DOHH2 (cell line): ENCODE measurements around the gene TTLL8.

Source experiments
- H3F3A ChIP-seq: fragments of 200-600 bp; sonication (generic), shearing (Covaris generic); 2 replicates; pipeline ENCODE4 v1.6.0; 2016; ENCODE audit warnings: antibody characterized with exemption, mild to moderate bottlenecking; ENCODE audit not compliant: control insufficient read depth, insufficient read depth
- H3K27ac ChIP-seq: fragments of 200-600 bp; sonication (generic); 2 replicates; pipeline ENCODE4 v1.5.1; 2014; ENCODE audit warnings: low read depth, mild to moderate bottlenecking, low read length, moderate library complexity
- H3K27me3 ChIP-seq: fragments of 200-600 bp; sonication (generic); 2 replicates; pipeline ENCODE4 v1.6.1; 2014; ENCODE audit warnings: mild to moderate bottlenecking, low read length, mixed read lengths; ENCODE audit not compliant: control insufficient read depth
- H3K36me3 ChIP-seq: fragments of 200-600 bp; sonication (generic); 2 replicates; pipeline ENCODE4 v1.6.1; 2014; ENCODE audit warnings: mild to moderate bottlenecking, low read length, moderate library complexity, mixed read lengths; ENCODE audit not compliant: control insufficient read depth
- H3K4me1 ChIP-seq: fragments of 200-600 bp; sonication (generic); 2 replicates; pipeline ENCODE4 v1.6.1; 2014; ENCODE audit warnings: mild to moderate bottlenecking, low read length, mixed read lengths; ENCODE audit not compliant: control insufficient read depth
- H3K4me2 ChIP-seq: fragments of 200-600 bp; sonication (generic); 2 replicates; pipeline ENCODE4 v1.6.0; 2014; ENCODE audit warnings: mild to moderate bottlenecking, low read length, moderate library complexity
- H3K4me3 ChIP-seq: fragments of 200-600 bp; sonication (generic); 2 replicates; pipeline ENCODE4 v1.5.1; 2014; ENCODE audit warnings: mild to moderate bottlenecking, low read length, mixed read lengths
- H3K79me2 ChIP-seq: fragments of 200-600 bp; sonication (generic); 2 replicates; pipeline ENCODE4 v1.6.1; 2014; ENCODE audit warnings: mild to moderate bottlenecking, low read length, mixed read lengths; ENCODE audit not compliant: control insufficient read depth
- H3K9me2 ChIP-seq: fragments of 200-600 bp; sonication (generic); replicated peaks from 2 replicates; pipeline ENCODE4 v1.6.1; 2014; ENCODE audit warnings: mild to moderate bottlenecking, low read length, mixed read lengths; ENCODE audit not compliant: control insufficient read depth
- H3K9me3 ChIP-seq: fragments of 200-600 bp; sonication (generic); 2 replicates; pipeline ENCODE4 v1.6.1; 2014; ENCODE audit warnings: antibody characterized with exemption, low read length, mixed read lengths; ENCODE audit not compliant: control insufficient read depth, insufficient read depth
- H4K20me1 ChIP-seq: fragments of 200-600 bp; sonication (generic); 2 replicates; pipeline ENCODE4 v1.6.0; 2014; ENCODE audit warnings: low read depth, mild to moderate bottlenecking, antibody characterized with exemption, low read length, moderate library complexity; ENCODE audit not compliant: control insufficient read depth, insufficient read depth
- CTCF ChIP-seq: fragments of 200-600 bp; sonication (generic); IDR thresholded peaks from one replicate; pipeline ENCODE4 v1.5.1; 2014; ENCODE audit warnings: antibody characterized with exemption, mild to moderate bottlenecking, low read depth, low read length; ENCODE audit not compliant: poor library complexity, severe bottlenecking
- EZH2phosphoT487 ChIP-seq: fragments of 200-600 bp; sonication (generic); IDR thresholded peaks from 2 replicates; pipeline ENCODE4 v1.6.1; 2017; ENCODE audit warnings: borderline replicate concordance, mild to moderate bottlenecking, antibody characterized with exemption, low read length, moderate library complexity, mixed read lengths

TTLL8 gene

DNA sequence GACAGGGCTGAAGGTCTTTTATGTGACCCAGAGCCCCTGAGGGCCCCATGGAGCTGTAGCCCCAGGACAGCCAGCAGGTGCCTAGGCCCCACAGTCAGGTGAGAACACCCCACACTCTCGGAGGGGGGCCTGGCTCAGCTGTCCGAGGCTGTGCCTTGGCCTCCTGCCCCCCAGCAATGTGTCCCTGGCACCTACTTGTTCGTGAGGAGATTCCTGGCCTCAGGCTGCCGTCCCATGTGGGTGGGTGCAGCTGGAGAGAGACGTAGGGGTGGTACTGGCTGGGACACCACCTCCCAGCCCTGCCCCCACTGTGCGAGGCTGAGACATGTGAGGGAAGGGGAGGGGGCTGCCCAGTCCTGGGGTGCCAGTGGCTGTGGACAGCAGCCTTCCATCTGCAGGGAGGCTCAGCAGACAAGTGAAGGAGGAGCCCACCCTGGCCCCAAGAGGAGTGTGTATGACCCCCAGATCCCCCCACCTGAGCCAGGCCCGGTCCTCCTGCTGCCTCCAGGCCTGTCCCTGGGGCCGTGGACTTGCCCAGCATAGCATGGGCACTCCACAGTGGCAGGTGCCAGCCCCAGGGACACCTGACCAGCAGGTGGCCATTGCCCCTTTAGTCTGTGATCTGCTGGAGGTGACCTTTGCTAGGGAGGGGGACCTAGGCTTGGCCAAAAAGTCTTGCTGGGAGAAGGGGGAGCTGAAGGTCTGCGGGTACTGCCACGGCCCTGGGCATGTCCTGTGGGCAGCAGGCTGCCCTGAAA is 62.6 kb downstream of the TTLL8 start:
- Histone ChIP-seq H3K4me3 (no peak overlapping the region), H3K4me2 (no peak overlapping the region), H3K27ac (no peak overlapping the region), H3F3A (no peaks in the 10 kb centered on the region), H3K79me2 (no peaks in the 10 kb centered on the region), H3K27me3 (no peaks in the 10 kb centered on the region), H3K9me2 (no peaks in the 10 kb centered on the region), H3K9me3 (no peaks in the 10 kb centered on the region), H3K36me3 (no peaks in the 10 kb centered on the region), H3K4me1 (peaks cover 21% of the 10 kb centered on the region), H4K20me1 (no peaks in the 10 kb centered on the region)
- TF ChIP-seq CTCF (no peak), EZH2phosphoT487 (no peak)

DNA sequence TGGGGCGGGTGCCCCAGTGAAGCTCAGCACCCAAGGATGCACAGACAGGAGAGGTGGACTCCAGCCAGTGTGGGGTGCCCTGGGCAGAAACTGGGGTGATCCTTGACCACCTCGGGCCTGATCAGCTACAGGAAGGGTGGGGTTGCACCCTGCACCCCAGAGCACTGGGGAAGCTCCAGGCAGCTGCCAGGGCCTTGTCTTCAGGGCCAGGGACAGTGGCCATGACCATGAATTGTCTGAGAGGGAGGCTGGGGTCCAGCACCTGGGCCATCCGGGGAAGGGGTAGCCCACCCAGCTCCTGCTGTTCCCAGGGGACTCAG is 63.1 kb downstream of the TTLL8 start:
- no peaks in the 10 kb centered on the region for H3K27me3 ChIP-seq
- no peaks in the 10 kb centered on the region for H3K9me2 ChIP-seq
- H3K27ac ChIP-seq: no peak overlapping the region
- H3K36me3 ChIP-seq: no peaks in the 10 kb centered on the region
- no peaks in the 10 kb centered on the region for H3K79me2 ChIP-seq
- no peaks in the 10 kb centered on the region for H3K9me3 ChIP-seq
- no peak overlapping the region for H3K4me2 ChIP-seq
- TF ChIP-seq CTCF (no peak), EZH2phosphoT487 (no peak)
- H3K4me3 ChIP-seq: no peak overlapping the region
- no peaks in the 10 kb centered on the region for H4K20me1 ChIP-seq
- H3F3A ChIP-seq: no peaks in the 10 kb centered on the region
- H3K4me1 ChIP-seq: peaks cover 21% of the 10 kb centered on the region

DNA sequence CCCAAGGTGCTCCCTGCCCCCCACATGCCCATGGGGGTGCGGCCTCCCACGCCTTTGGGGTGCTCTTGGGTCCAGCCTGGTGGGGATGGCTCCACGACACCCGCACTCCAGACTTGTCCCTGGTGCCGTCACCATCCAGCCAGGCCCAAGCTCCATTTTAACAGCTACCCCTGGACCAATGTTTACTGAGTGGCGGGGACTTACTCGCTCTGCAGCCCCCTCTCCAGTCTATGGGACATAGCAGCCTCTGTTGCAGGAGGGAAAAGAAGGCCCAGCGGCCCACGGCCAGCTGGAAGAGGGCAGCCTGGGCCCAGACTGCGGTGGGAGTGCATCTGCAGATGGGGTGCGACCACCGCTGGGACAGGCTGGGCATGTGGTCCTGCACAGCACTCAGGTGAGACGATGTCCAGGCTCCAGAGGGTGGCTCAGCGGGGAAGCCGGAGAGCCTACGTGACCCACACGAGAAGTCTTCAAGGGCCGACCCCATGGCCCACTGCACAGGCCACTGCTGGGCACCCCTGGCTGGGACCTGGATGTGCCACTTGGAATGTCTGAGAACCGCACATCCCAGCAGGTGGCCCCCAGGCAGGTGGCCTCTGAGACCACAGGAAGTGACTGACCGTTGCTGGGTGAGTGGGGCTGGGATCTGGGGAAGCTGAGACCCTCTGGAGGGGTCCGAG is 63.6 kb downstream of the TTLL8 start:
- Histone ChIP-seq H3K27me3 (no peaks in the 10 kb centered on the region), H3K4me3 (no peak overlapping the region), H3K79me2 (no peaks in the 10 kb centered on the region), H3K4me2 (no peak overlapping the region), H3K9me3 (no peaks in the 10 kb centered on the region), H3K27ac (no peak overlapping the region), H3K36me3 (no peaks in the 10 kb centered on the region), H4K20me1 (no peaks in the 10 kb centered on the region), H3F3A (no peaks in the 10 kb centered on the region), H3K9me2 (no peaks in the 10 kb centered on the region), H3K4me1 (peaks cover 21% of the 10 kb centered on the region)
- TF ChIP-seq EZH2phosphoT487 (no peak), CTCF (no peak)
